K562 treated with DMSO at 1 percent for 48 hours (cell line): ENCODE measurements around the gene TAX1BP1. TPM values are rescaled to one million over a fixed set of nuclear protein-coding genes. Genes with fewer than 3 reads are reported as not detected.

Source experiments
- total RNA-seq: library from RNA; unstranded; fragments of 300-600 nt; gene quantifications from 2 replicates; pipeline ENCODE4 v1.2.3, GENCODE V29; 2022; ENCODE audit warnings: low replicate concordance; ENCODE audit errors: extremely low read depth

TAX1BP1 gene
- not detected in 2 replicates for total RNA-seq

GRCh38 chr7:27739909-27740448 lies at the start of gene TAX1BP1:
TAX1BP1 (plus strand) TSS chr7:27740162; CDS start chr7:27748525, 8,363 bp downstream.

Other genes with a start within 250 kb of the TAX1BP1 start
- gene HIBADH, start 77.3 kb upstream of the TAX1BP1 start, total RNA-seq, result not detected in 2 replicates